DND-41 (cell line): ENCODE measurements around the gene DDX50.
"Not testable (repeated sequence)": the region's sequence is repeated elsewhere in the genome, so short reads cannot be mapped to it uniquely, and the experiment has no call there.

Experiments used
- ATAC-seq: fragments of 200-7000 bp; cut with Tn5 transposase; 3 replicates; pipeline ENCODE4 v1.9.1; 2021; ENCODE audit warnings: low read depth; ENCODE audit not compliant: insufficient read depth
- DNase-seq: peaks from one replicate; pipeline ENCODE4 v3.0.0-alpha.2; 2020
- H2AFZ ChIP-seq: 2 replicates; pipeline ENCODE4 v1.6.0; 2012; ENCODE audit warnings: low read depth, low read length
- H3K27ac ChIP-seq: 2 replicates; pipeline ENCODE4 v1.5.1; 2012; ENCODE audit warnings: low read length, inconsistent platforms
- H3K27me3 ChIP-seq: fragments of 200-600 bp; sonication (generic); 2 replicates; pipeline ENCODE4 v1.6.0; 2012; ENCODE audit warnings: low read length, mild to moderate bottlenecking, inconsistent platforms; ENCODE audit not compliant: insufficient read depth, poor library complexity
- H3K36me3 ChIP-seq: 2 replicates; pipeline ENCODE4 v1.5.1; 2012; ENCODE audit warnings: low read length, inconsistent platforms; ENCODE audit not compliant: insufficient read depth
- H3K4me1 ChIP-seq: 2 replicates; pipeline ENCODE4 v1.5.1; 2012; ENCODE audit warnings: mild to moderate bottlenecking, low read length; ENCODE audit not compliant: insufficient read depth
- H3K4me2 ChIP-seq: 2 replicates; pipeline ENCODE4 v1.6.0; 2012; ENCODE audit warnings: mild to moderate bottlenecking, moderate library complexity, low read length, inconsistent platforms; ENCODE audit not compliant: insufficient read depth
- H3K4me3 ChIP-seq, 2 experiments: fragments of 200-600 bp in 1 of 2; shearing (Covaris generic) in 1 of 2; 2 replicates each; pipeline ENCODE4 v1.5.1; 2012 to 2016; ENCODE audit warnings: inconsistent platforms in 2 of 2, low read length in 2 of 2, mild to moderate bottlenecking in 2 of 2, low read depth in 1 of 2, moderate library complexity in 1 of 2
- H3K79me2 ChIP-seq: 2 replicates; pipeline ENCODE4 v1.6.0; 2012; ENCODE audit warnings: low read length, inconsistent platforms; ENCODE audit not compliant: insufficient read depth
- H3K9ac ChIP-seq: 2 replicates; pipeline ENCODE4 v1.6.0; 2012; ENCODE audit warnings: low read depth, mild to moderate bottlenecking, inconsistent platforms, low read length, moderate library complexity
- H3K9me3 ChIP-seq: 2 replicates; pipeline ENCODE4 v1.5.1; 2012; ENCODE audit warnings: low read length, moderate library complexity, mild to moderate bottlenecking, inconsistent platforms; ENCODE audit not compliant: insufficient read depth, severe bottlenecking
- H4K20me1 ChIP-seq: 2 replicates; pipeline ENCODE4 v1.6.0; 2012; ENCODE audit warnings: low read length; ENCODE audit not compliant: insufficient read depth
- CTCF ChIP-seq: IDR thresholded peaks from 2 replicates; pipeline ENCODE4 v1.5.1; 2012; ENCODE audit warnings: borderline replicate concordance, low read length, moderate library complexity, mild to moderate bottlenecking; ENCODE audit not compliant: poor library complexity, severe bottlenecking; ENCODE audit errors: extremely low read depth
- EZH2 ChIP-seq: IDR thresholded peaks from 3 replicates; pipeline ENCODE4 v1.6.1; 2012; ENCODE audit warnings: borderline replicate concordance, low read depth, mild to moderate bottlenecking, moderate library complexity, low read length, inconsistent platforms; ENCODE audit not compliant: severe bottlenecking

Gene DDX50

GRCh38 chr10:68861253-68861652, 39.9 kb upstream of the DDX50 start:
- Histone ChIP-seq H3K4me3 (no peak overlapping the region), H2AFZ (no peak overlapping the region), H3K4me2 (no peak overlapping the region), H3K27me3 (no peaks in the 10 kb centered on the region), H3K27ac (no peak overlapping the region), H3K9ac (no peak overlapping the region), H3K36me3 (no peaks in the 10 kb centered on the region), H3K9me3 (peaks cover 18% of the 10 kb centered on the region), H4K20me1 (no peaks in the 10 kb centered on the region), H3K4me1 (no peaks in the 10 kb centered on the region), H3K79me2 (no peaks in the 10 kb centered on the region)
- no peak for ATAC-seq
- DNase-seq, result peak; percentile 33
- TF ChIP-seq EZH2, result no peak
- TF ChIP-seq CTCF, result no peak

GRCh38 chr10:68864611-68865010, 36.5 kb upstream of the DDX50 start:
- H4K20me1 ChIP-seq, result no peaks in the 10 kb centered on the region
- no peaks in the 10 kb centered on the region for H3K27me3 ChIP-seq
- no peak for TF ChIP-seq EZH2
- TF ChIP-seq CTCF, result no peak
- H3K4me1 ChIP-seq, result no peaks in the 10 kb centered on the region
- no peak overlapping the region for H3K4me2 ChIP-seq
- H3K36me3 ChIP-seq, result no peaks in the 10 kb centered on the region
- H3K79me2 ChIP-seq, result no peaks in the 10 kb centered on the region
- no peak overlapping the region for H3K4me3 ChIP-seq
- peaks cover 26% of the 10 kb centered on the region for H3K9me3 ChIP-seq
- ATAC-seq (no peak), DNase-seq (no peak)
- H2AFZ ChIP-seq, result no peak overlapping the region
- no peak overlapping the region for H3K27ac ChIP-seq
- H3K9ac ChIP-seq, result no peak overlapping the region

- ATAC-seq, result not testable (repeated sequence)
These were observed 32.9 kb upstream of the DDX50 start for GRCh38 chr10:68868173-68868572.

GRCh38 chr10:68869623-68870022, 31.5 kb upstream of the DDX50 start:
- Histone ChIP-seq H3K9me3 (peaks cover 8% of the 10 kb centered on the region), H3K36me3 (no peaks in the 10 kb centered on the region), H3K27me3 (no peaks in the 10 kb centered on the region), H3K4me2 (no peak overlapping the region), H3K4me3 (no peak overlapping the region), H3K4me1 (no peaks in the 10 kb centered on the region), H4K20me1 (no peaks in the 10 kb centered on the region), H3K27ac (no peak overlapping the region), H3K9ac (no peak overlapping the region), H3K79me2 (no peaks in the 10 kb centered on the region), H2AFZ (no peak overlapping the region)
- no peak for TF ChIP-seq EZH2
- no peak for TF ChIP-seq CTCF
- ATAC-seq, result no peak
- DNase-seq, result no peak

More at GRCh38 chr10:68868173-68868572, 32.9 kb upstream of the DDX50 start:
- not testable (repeated sequence) for H3K9me3 ChIP-seq, H3K27ac ChIP-seq, H2AFZ ChIP-seq, H3K36me3 ChIP-seq, H4K20me1 ChIP-seq, H3K9ac ChIP-seq, H3K4me1 ChIP-seq, H3K4me3 ChIP-seq, H3K27me3 ChIP-seq, DNase-seq, H3K4me2 ChIP-seq, H3K79me2 ChIP-seq
